Smooth muscle cell (in vitro differentiated cells): Measurements from ENCODE around the gene SMAD4. TPM values are rescaled to one million over a fixed set of nuclear protein-coding genes. Genes with fewer than 3 reads are reported as not detected.

Experiments
- DNase-seq: peaks from one replicate; lab custom pipeline; 2025; ENCODE audit not compliant: unreplicated experiment; lab: John Stamatoyannopoulos, UW
- H2AFZ ChIP-seq: fragments of 200-600 bp; sonication (generic); 2 replicates; pipeline ENCODE4 v1.6.0; 2016; ENCODE audit warnings: antibody characterized with exemption, low read depth, mild to moderate bottlenecking
- H3F3A ChIP-seq: fragments of 200-600 bp; sonication (generic); 2 replicates; pipeline ENCODE4 v1.6.0; 2017; ENCODE audit warnings: antibody characterized with exemption, low read depth
- H3K27ac ChIP-seq: fragments of 200-600 bp; sonication (generic); 2 replicates; pipeline ENCODE4 v1.5.1; 2016; ENCODE audit warnings: low read depth, mild to moderate bottlenecking
- H3K27me3 ChIP-seq: fragments of 200-600 bp; sonication (generic); 2 replicates; pipeline ENCODE4 v1.6.1; 2016; ENCODE audit warnings: low read depth, mild to moderate bottlenecking
- H3K36me3 ChIP-seq: fragments of 200-600 bp; sonication (generic); 2 replicates; pipeline ENCODE4 v1.5.1; 2016; ENCODE audit warnings: low read depth
- H3K4me1 ChIP-seq: fragments of 200-600 bp; sonication (generic); 2 replicates; pipeline ENCODE4 v1.5.1; 2016; ENCODE audit warnings: low read depth
- H3K4me2 ChIP-seq: fragments of 200-600 bp; sonication (generic); 2 replicates; pipeline ENCODE4 v1.6.0; 2016; ENCODE audit warnings: mild to moderate bottlenecking
- H3K4me3 ChIP-seq: fragments of 200-600 bp; sonication (generic); 2 replicates; pipeline ENCODE4 v1.5.1; 2016; ENCODE audit warnings: mild to moderate bottlenecking
- H3K79me2 ChIP-seq: fragments of 200-600 bp; sonication (generic); 2 replicates; pipeline ENCODE4 v1.6.0; 2016; ENCODE audit warnings: low read depth, mild to moderate bottlenecking
- H3K9ac ChIP-seq: fragments of 200-600 bp; sonication (generic); 2 replicates; pipeline ENCODE4 v1.6.0; 2016; ENCODE audit warnings: low read depth
- H3K9me3 ChIP-seq: fragments of 200-600 bp; sonication (generic); replicated peaks from 2 replicates; pipeline ENCODE4 v1.5.1; 2016; ENCODE audit warnings: low read depth
- H4K20me1 ChIP-seq: fragments of 200-600 bp; sonication (generic); 2 replicates; pipeline ENCODE4 v1.6.0; 2016; ENCODE audit warnings: low read depth
- WGBS: methylation state at CpG from one replicate; pipeline ENCODE4 v1.1.7; 2016; ENCODE audit warnings: low lambda C conversion rate; 5-methylcytosine and 5-hydroxymethylcytosine counted together
- polyA plus RNA-seq: library from polyadenylated mRNA; unstranded; fragments of >200 nt; fragmentation: Nextera tagmentation; extraction: Ambion mirVana; gene quantifications from 2 replicates; pipeline ENCODE4 v1.2.1, GENCODE V29; 2016
- total RNA-seq: library from RNA; depleted of rRNA; stranded (reverse); fragments of >200 nt; gene quantifications from 2 replicates; pipeline ENCODE4 v1.2.3, GENCODE V29; 2014
- TF ChIP-seq, protein P1 (sequence below): fragments of 200-600 bp; sonication (generic); IDR thresholded peaks from 2 replicates; pipeline ENCODE4 v1.5.1; 2017; ENCODE audit warnings: borderline replicate concordance, mild to moderate bottlenecking, antibody characterized with exemption; ENCODE audit not compliant: insufficient read depth, poor library complexity, severe bottlenecking

Gene SMAD4
- total and polyA plus RNA-seq, 2 experiments from 2014 or later, result 76.4 to 88.9 TPM

DNA sequence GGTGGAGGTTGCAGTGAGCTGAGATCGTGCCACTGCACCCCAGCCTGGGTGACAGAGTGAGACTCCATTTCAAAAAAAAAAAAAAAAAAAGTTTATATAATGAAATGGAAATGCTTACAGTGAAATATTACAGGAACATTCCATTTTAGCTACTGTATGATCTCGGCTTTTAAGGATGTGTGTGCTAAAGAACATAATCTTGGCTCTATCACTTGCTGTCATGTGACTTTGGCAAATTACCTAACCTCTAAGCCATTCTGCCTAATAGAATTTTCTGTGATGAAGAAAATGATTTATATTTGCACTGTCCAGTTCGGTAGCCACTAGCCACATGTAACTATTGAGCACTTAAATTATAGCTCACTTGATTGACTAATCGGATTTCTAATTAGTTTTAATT is 36.3 kb downstream of the SMAD4 start:
- WGBS, result 96% methylated on average over 4 of the region's 4 CpGs
- Histone ChIP-seq H3K4me2 (no peak overlapping the region), H2AFZ (no peak overlapping the region), H3K9me3 (no peaks in the 10 kb centered on the region), H3K27me3 (no peaks in the 10 kb centered on the region), H3K79me2 (peaks cover 31% of the 10 kb centered on the region), H3K9ac (no peak overlapping the region), H4K20me1 (peaks cover 53% of the 10 kb centered on the region), H3K36me3 (peaks cover 6% of the 10 kb centered on the region), H3K4me1 (no peaks in the 10 kb centered on the region), H3K27ac (no peak overlapping the region), H3K4me3 (no peak overlapping the region), H3F3A (peaks cover 13% of the 10 kb centered on the region)
- TF ChIP-seq, protein P1, sequence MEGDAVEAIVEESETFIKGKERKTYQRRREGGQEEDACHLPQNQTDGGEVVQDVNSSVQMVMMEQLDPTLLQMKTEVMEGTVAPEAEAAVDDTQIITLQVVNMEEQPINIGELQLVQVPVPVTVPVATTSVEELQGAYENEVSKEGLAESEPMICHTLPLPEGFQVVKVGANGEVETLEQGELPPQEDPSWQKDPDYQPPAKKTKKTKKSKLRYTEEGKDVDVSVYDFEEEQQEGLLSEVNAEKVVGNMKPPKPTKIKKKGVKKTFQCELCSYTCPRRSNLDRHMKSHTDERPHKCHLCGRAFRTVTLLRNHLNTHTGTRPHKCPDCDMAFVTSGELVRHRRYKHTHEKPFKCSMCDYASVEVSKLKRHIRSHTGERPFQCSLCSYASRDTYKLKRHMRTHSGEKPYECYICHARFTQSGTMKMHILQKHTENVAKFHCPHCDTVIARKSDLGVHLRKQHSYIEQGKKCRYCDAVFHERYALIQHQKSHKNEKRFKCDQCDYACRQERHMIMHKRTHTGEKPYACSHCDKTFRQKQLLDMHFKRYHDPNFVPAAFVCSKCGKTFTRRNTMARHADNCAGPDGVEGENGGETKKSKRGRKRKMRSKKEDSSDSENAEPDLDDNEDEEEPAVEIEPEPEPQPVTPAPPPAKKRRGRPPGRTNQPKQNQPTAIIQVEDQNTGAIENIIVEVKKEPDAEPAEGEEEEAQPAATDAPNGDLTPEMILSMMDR, result no peak
- no peak for DNase-seq

DNA sequence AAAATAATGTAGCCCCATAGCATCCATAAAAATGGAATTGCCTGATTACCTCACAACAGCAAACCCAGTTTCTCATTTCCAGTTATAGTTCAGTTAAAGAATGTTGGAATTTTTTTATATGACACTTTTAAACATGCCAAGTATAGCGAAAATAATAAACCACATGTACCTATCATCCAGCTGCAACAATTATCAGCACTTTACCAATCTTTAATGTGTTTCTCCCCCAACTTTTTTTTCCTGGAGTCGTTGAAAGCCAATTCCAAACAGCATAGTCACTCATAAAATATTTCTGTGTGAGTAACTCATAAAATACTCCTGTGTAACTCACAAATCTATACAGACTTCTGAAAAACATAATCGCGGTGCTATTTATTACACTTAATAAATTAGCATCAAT is 38.1 kb downstream of the SMAD4 start:
- TF ChIP-seq, protein P1, result no peak
- Histone ChIP-seq H3K36me3 (peaks cover 6% of the 10 kb centered on the region), H3F3A (peaks cover 13% of the 10 kb centered on the region), H3K27ac (peak overlapping the region; percentile 91), H2AFZ (no peak overlapping the region), H3K4me1 (no peaks in the 10 kb centered on the region), H3K9me3 (no peaks in the 10 kb centered on the region), H3K4me3 (no peak overlapping the region), H4K20me1 (peaks cover 59% of the 10 kb centered on the region), H3K79me2 (peaks cover 39% of the 10 kb centered on the region), H3K4me2 (no peak overlapping the region), H3K9ac (no peak overlapping the region), H3K27me3 (no peaks in the 10 kb centered on the region)
- DNase-seq, result no peak
- 70% methylated on average over 4 of the region's 4 CpGs for WGBS

GRCh38 chr18:51069885-51070284 is 39.9 kb downstream of the SMAD4 start:
- H3K9me3 ChIP-seq, result no peaks in the 10 kb centered on the region
- H3F3A ChIP-seq, result peaks cover 13% of the 10 kb centered on the region
- TF ChIP-seq, protein P1, result no peak
- 65% methylated on average over 1 of the region's 1 CpG for WGBS
- no peak for DNase-seq
- H3K79me2 ChIP-seq, result peaks cover 42% of the 10 kb centered on the region
- H3K4me2 ChIP-seq, result peak overlapping the region; percentile 33
- H3K27me3 ChIP-seq, result no peaks in the 10 kb centered on the region
- H3K4me3 ChIP-seq, result no peak overlapping the region
- H3K27ac ChIP-seq, result peak overlapping the region; percentile 91
- peak overlapping the region; percentile 45 for H3K9ac ChIP-seq
- H3K4me1 ChIP-seq, result no peaks in the 10 kb centered on the region
- peaks cover 6% of the 10 kb centered on the region for H3K36me3 ChIP-seq
- H4K20me1 ChIP-seq, result peaks cover 65% of the 10 kb centered on the region
- H2AFZ ChIP-seq, result no peak overlapping the region

DNA sequence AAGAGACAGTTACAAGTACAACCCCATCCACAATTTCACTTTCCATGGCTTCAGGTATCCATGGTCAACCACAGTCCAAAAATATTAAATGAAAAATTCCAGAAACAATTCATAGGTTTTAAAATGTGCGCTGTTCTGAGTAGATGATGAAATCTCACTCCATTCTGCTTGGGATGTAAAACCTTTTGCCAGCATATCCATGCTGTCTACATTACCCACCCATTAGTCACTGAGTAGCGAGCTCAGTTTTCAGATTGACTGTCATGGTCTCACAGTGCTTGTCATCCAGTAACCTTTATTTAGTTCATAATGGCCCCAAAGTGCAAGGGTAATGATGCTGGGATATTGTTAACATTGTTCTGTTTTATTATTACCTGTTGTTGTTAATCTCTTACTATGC is 40.5 kb downstream of the SMAD4 start:
- Histone ChIP-seq H3K27ac (peak overlapping the region; percentile 91), H3F3A (peaks cover 13% of the 10 kb centered on the region), H3K9me3 (no peaks in the 10 kb centered on the region), H4K20me1 (peaks cover 66% of the 10 kb centered on the region), H2AFZ (no peak overlapping the region), H3K79me2 (peaks cover 42% of the 10 kb centered on the region), H3K4me1 (no peaks in the 10 kb centered on the region), H3K36me3 (no peaks in the 10 kb centered on the region), H3K9ac (peak overlapping the region; percentile 45), H3K4me2 (peak overlapping the region; percentile 33), H3K27me3 (no peaks in the 10 kb centered on the region), H3K4me3 (no peak overlapping the region)
- WGBS, result 34% methylated on average over 2 of the region's 2 CpGs
- DNase-seq, result no peak
- TF ChIP-seq, protein P1, result no peak
